ENCODE measurements around the gene EXOSC10. TPM values are rescaled to one million over a fixed set of nuclear protein-coding genes. Genes with fewer than 3 reads are reported as not detected.

Gene EXOSC10
- total RNA-seq, 1 experiment from 2014 or later = 73.0 TPM

GRCh38 chr1:11053758-11054137 is 45.9 kb downstream of the EXOSC10 start (continued):
- TF ChIP-seq ZNF281 (CRISPR knock-in tag; IDR thresholded peaks at IDR 0.05) (peak; percentile 84), ZNF263 (CRISPR knock-in tag; IDR thresholded peaks at IDR 0.05; ENCODE audit: low read depth) (no peak), ZNF232 (CRISPR knock-in tag; IDR thresholded peaks at IDR 0.05) (no peak)

GRCh38 chr1:11052839-11053757 is 46.6 kb downstream of the EXOSC10 start:
- Mint-ChIP-seq H3K36me3 (peaks cover 16% of the 10 kb centered on the region), H3K9me3 (no peaks in the 10 kb centered on the region), H3K4me3 (no peak overlapping the region), H3K27ac (no peak overlapping the region), H3K4me1 (peaks cover 20% of the 10 kb centered on the region), H3K27me3 (ENCODE audit: low read depth) (no peaks in the 10 kb centered on the region)
- ChIA-PET CTCF (interaction anchor here (1.0 to 6.6 kb wide), 6 partner anchors 7 to 49 kb away, joined by 3 to 59 read pairs (median 6); no protein-coding TSS in a partner anchor), POLR2A (interaction anchor here (0.6 to 1.6 kb wide), 4 partner anchors 15 to 218 kb away, joined by 3 to 6 read pairs (median 3); no protein-coding TSS in a partner anchor)
- ATAC-seq = peak; percentile 72
- DNase-seq (ENCODE audit: low spot score) = no peak
- 0 out of 2 replicates have a peak, but pooled peaks have one; percentile 36 for TF ChIP-seq ZNF425 (CRISPR knock-in tag; conservative IDR thresholded peaks at IDR 0.05)
- TF ChIP-seq FOXP4 (CRISPR knock-in tag; IDR thresholded peaks at IDR 0.05) = 0 out of 2 replicates have a peak, but pooled peaks have one; percentile 49
- TF ChIP-seq MLX (CRISPR knock-in tag; IDR thresholded peaks at IDR 0.05) = 0 out of 2 replicates have a peak, but pooled peaks have one; percentile 14
- peak; percentile 72 for TF ChIP-seq IRF1 (CRISPR knock-in tag; IDR thresholded peaks at IDR 0.05)
- 0 out of 2 replicates have a peak, but pooled peaks have one; percentile 43 for TF ChIP-seq EMX1 (CRISPR knock-in tag; IDR thresholded peaks at IDR 0.05)
- TF ChIP-seq HMGXB4 (CRISPR knock-in tag; IDR thresholded peaks at IDR 0.05) = peak; percentile 29; the same call in 1 of the 2 replicates
- no peak for TF ChIP-seq CTCF (IDR thresholded peaks at IDR 0.05)
- no peak for TF ChIP-seq ZMAT4 (CRISPR knock-in tag; IDR thresholded peaks at IDR 0.05)
- TF ChIP-seq FOXP1 (CRISPR knock-in tag; IDR thresholded peaks at IDR 0.05; ENCODE audit: borderline replicate concordance) = peak; percentile 90
- peak; percentile 37; the same call in 1 of the 2 replicates for TF ChIP-seq KAT7 (CRISPR knock-in tag; IDR thresholded peaks at IDR 0.05; ENCODE audit: borderline replicate concordance)
- TF ChIP-seq ATF1 (CRISPR knock-in tag; IDR thresholded peaks at IDR 0.05) = peak; percentile 66; the same call in 1 of the 2 replicates
- no peak for TF ChIP-seq TEAD4 (CRISPR knock-in tag; IDR thresholded peaks at IDR 0.05)
